Caco-2 (cell line): Measurements from ENCODE around the gene NATD1. TPM values are rescaled to one million over a fixed set of nuclear protein-coding genes. Genes with fewer than 3 reads are reported as not detected.

ENCODE experiments used
- BruUV-seq: library from RNA; stranded (reverse); fragments of 400-500 nt; replicated peaks from 2 replicates; lab custom pipeline; 2021; lab: Mats Ljungman, UMichigan
- CTCF ChIA-PET: fragments of 300-600 bp; sonication (Branson Sonifier 250); formaldehyde crosslinking; loops from one replicate; lab custom pipeline; 2022; ENCODE audit warnings: antibody characterized with exemption; lab: Charles Lee
- POLR2A ChIA-PET: fragments of 300-600 bp; sonication (Branson Sonifier 250); formaldehyde crosslinking; loops from one replicate; lab custom pipeline; 2022; ENCODE audit warnings: antibody characterized with exemption; lab: Charles Lee
- DNase-seq, 2 experiments: peaks; one replicate each; pipeline versions ENCODE4 v3.0.0 to v3.0.0-alpha.2; 2020 to 2022
- H3K27me3 ChIP-seq: replicated peaks from 2 replicates; pipeline ENCODE4 v1.6.0; 2011; ENCODE audit warnings: low read length; ENCODE audit not compliant: control insufficient read depth, insufficient read depth
- H3K36me3 ChIP-seq: 2 replicates; pipeline ENCODE4 v1.5.1; 2011; ENCODE audit warnings: low read length; ENCODE audit not compliant: control insufficient read depth, insufficient read depth
- H3K4me1 ChIP-seq: fragments of 250-450 bp; sonication (Bioruptor Pico); 2 replicates; pipeline ENCODE4 v1.5.1; 2020; ENCODE audit warnings: mild to moderate bottlenecking
- H3K4me3 ChIP-seq: 2 replicates; pipeline ENCODE4 v1.5.1; 2011; ENCODE audit warnings: low read depth, mild to moderate bottlenecking, control low read depth, low read length
- H3K9me3 ChIP-seq: fragments of 250-450 bp; sonication (Bioruptor Pico); 2 replicates; pipeline ENCODE4 v1.5.1; 2020; ENCODE audit warnings: mild to moderate bottlenecking, moderate library complexity
- H3K27ac Mint-ChIP-seq: one replicate; pipeline ENCODE4 v1.8.0; 2022; ENCODE audit warnings: mixed read lengths; ENCODE audit not compliant: unreplicated experiment
- H3K27me3 Mint-ChIP-seq: one replicate; pipeline ENCODE4 v1.8.0; 2022; ENCODE audit warnings: mixed read lengths; ENCODE audit not compliant: insufficient read depth, unreplicated experiment
- H3K36me3 Mint-ChIP-seq: one replicate; pipeline ENCODE4 v1.8.0; 2022; ENCODE audit warnings: mild to moderate bottlenecking, mixed read lengths; ENCODE audit not compliant: insufficient read depth, unreplicated experiment
- H3K4me1 Mint-ChIP-seq: one replicate; pipeline ENCODE4 v1.8.0; 2022; ENCODE audit warnings: low read depth, mixed read lengths; ENCODE audit not compliant: unreplicated experiment
- H3K4me3 Mint-ChIP-seq: one replicate; pipeline ENCODE4 v1.8.0; 2022; ENCODE audit warnings: mild to moderate bottlenecking, moderate library complexity, mixed read lengths; ENCODE audit not compliant: unreplicated experiment
- H3K9me3 Mint-ChIP-seq: one replicate; pipeline ENCODE4 v1.8.0; 2022; ENCODE audit warnings: mixed read lengths; ENCODE audit not compliant: unreplicated experiment
- CTCF ChIP-seq, 2 experiments: fragments of 200-600 bp in 1 of 2; IDR thresholded peaks; 1 replicate in 1 of 2; 2 replicates in 1 of 2; pipeline versions ENCODE4 v1.5.1 to v1.8.0; 2011 to 2022; ENCODE audit warnings: antibody characterized with exemption in 1 of 2, control low read depth in 1 of 2, inconsistent platforms in 1 of 2, low read depth in 1 of 2, low read length in 1 of 2, mild to moderate bottlenecking in 1 of 2, moderate library complexity in 1 of 2; ENCODE audit not compliant: insufficient read depth in 1 of 2, severe bottlenecking in 1 of 2, unreplicated experiment in 1 of 2
- intact Hi-C: fragments of 100-400 bp; cut with micrococcal nuclease; formaldehyde crosslinking; loops from one replicate; pipeline ENCODE4 v1.10.0; 2022; ENCODE audit not compliant: unreplicated experiment
- total RNA-seq: library from RNA; stranded (reverse); gene quantifications from 2 replicates; pipeline ENCODE4 v1.2.3, GENCODE V29; 2022

NATD1 gene
- total RNA-seq, 1 experiment from 2014 or later = 18.4 TPM

DNA sequence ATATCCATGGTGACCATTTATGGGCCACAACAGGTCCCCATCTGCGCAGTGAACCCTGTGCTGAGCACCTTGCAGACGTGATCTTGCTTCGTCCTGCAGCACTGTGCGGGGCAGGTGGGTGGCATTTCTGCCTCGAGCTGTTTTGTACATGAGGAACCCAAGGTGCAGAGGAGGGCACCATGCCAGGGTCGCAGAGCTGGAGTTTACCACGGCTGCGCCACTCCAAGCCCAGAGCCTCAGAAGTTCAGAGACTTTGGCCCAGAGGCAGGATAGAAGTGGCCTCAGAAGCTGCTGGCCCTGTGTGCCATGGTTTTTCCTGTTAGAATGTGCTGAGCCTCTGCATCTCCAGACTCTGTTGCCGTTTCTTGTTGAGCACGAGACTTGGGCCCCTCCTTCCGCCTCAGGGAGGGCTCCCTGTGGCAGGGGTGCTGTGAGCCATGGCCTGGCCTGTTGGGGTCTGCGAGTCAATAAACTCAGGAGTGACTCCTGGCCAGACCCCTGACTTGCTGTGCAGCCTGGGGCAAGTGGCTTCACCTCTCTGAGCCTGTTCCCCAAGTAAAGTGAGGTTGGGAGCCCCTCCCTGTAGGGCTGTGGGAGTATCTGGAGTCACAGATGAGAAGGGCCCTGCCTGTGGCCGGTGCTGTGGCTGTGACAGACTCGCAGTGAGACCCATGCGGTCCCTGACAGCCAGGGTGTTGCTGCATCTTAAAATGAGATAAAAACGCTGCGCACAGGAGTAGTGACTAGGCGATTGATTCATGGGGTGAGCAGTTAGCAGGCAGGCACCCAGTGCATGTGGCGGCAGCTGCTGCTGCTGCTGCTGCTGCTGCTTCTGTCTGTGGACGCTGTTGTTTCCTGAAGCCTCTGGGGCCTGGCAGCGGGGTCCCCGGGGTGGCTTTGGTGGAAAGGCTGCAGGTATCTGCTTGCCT, 43.2 kb upstream of the NATD1 start:
- Mint-ChIP-seq H3K27ac (no peak overlapping the region), H3K27me3 (no peaks in the 10 kb centered on the region), H3K4me3 (no peak overlapping the region), H3K36me3 (peaks cover 14% of the 10 kb centered on the region), H3K4me1 (no peaks in the 10 kb centered on the region), H3K9me3 (no peaks in the 10 kb centered on the region)
- Histone ChIP-seq H3K36me3 (peaks cover 3% of the 10 kb centered on the region; the same call in 1 of the 2 replicates), H3K27me3 (no peaks in the 10 kb centered on the region), H3K9me3 (no peaks in the 10 kb centered on the region), H3K4me3 (no peak overlapping the region), H3K4me1 (no peaks in the 10 kb centered on the region)
- no TSS peak for BruUV-seq
- intact Hi-C loops = no loop called here
- TF ChIP-seq CTCF (IDR thresholded peaks at IDR 0.05; ENCODE audit: insufficient read depth in 1 of 2, low read depth in 1 of 2, low read length in 1 of 2, severe bottlenecking in 1 of 2, unreplicated experiment in 1 of 2) = no peak
- CTCF ChIA-PET = interaction anchor here (0.7 kb wide), 2 partner anchors 19 to 215 kb away, joined by 3 read pairs; no protein-coding TSS in a partner anchor
- no peak for DNase-seq
- POLR2A ChIA-PET = no interaction called here

DNA sequence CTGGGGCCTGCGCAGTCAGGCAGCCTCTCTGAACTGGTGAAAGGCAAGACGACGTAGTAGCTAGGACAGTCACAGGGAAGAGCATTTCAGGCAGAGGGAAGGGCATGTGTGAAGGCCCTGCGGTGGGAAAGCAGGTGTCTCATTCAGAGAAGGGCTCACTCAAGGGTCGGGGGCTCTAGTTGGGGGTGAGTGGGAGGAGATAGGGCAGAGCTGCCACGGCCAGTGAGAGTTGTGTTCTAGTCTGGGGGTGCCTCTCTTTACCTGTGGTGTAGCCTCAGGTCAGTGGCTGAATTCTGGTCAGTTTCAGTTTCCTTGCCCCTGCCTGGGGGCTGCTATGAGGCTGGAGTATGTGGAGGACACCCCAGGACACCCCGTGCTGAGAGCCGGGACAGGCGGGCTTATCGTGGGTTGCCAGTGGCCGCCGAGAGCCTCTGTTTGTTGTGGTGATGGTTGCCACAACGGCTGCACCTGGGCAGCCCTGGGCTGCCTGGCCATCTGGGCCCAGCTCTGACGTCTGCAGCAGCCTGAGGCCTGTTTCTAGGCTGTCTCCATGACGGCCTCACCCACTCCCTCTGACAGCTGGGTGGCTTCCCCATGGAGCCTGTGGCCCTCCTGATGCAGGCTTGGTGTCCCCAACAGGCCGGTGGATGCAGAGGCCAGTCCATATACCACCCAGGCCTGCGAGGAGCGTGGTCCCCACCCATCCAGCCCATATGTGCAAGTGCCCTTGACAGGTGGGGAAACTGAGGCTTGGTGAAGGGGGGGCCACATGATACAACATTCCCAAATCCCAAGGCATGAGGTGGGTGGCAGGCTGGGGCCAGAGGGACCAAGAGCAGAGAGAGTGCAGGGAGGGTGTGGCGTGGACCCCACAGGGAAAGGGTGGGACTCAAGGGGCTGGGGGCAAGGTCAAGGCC, 42.1 kb upstream of the NATD1 start:
- ChIA-PET CTCF (interaction anchor here (0.7 kb wide), 1 partner anchor 20 kb away, joined by 3 read pairs; no protein-coding TSS in a partner anchor), POLR2A (no interaction called here)
- H3K4me3 ChIP-seq = no peak overlapping the region
- H3K4me1 ChIP-seq = no peaks in the 10 kb centered on the region
- H3K27me3 ChIP-seq = no peaks in the 10 kb centered on the region
- Mint-ChIP-seq H3K27me3 (no peaks in the 10 kb centered on the region), H3K9me3 (no peaks in the 10 kb centered on the region), H3K36me3 (peaks cover 5% of the 10 kb centered on the region), H3K27ac (no peak overlapping the region), H3K4me1 (no peaks in the 10 kb centered on the region), H3K4me3 (no peak overlapping the region)
- no TSS peak for BruUV-seq
- no peaks in the 10 kb centered on the region for H3K9me3 ChIP-seq
- peaks cover 1% of the 10 kb centered on the region; the same call in 1 of the 2 replicates for H3K36me3 ChIP-seq
- no peak for DNase-seq
- intact Hi-C loops = no loop called here
- TF ChIP-seq CTCF (IDR thresholded peaks at IDR 0.05; ENCODE audit: insufficient read depth in 1 of 2, low read depth in 1 of 2, low read length in 1 of 2, severe bottlenecking in 1 of 2, unreplicated experiment in 1 of 2) = no peak
